NOMO-1 (cell line): ENCODE results near the gene MEG3.

Source experiments
- DNase-seq, 2 experiments: peaks; one replicate each; lab custom pipeline; 2025; ENCODE audit not compliant: unreplicated experiment in 2 of 2; lab: John Stamatoyannopoulos, UW

The MEG3 gene

DNA sequence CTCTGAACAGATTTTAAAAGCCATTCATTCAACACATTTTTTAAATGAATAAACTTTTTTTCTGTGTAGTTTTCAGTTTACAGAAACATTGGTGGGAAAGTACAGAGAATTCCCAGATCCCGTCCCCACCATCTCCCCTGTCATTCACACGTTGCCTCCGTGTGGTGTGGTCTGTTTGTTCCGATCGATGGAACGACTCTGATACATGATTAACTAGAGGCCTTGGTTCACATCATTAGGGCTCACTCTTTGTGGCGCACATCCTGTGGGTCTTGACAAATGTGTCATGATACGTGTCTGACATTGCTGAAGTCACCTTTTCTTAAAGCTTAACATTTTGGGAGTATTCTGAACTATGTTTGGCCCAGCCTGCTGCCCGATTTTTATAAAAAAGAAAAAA lies 18.5 kb downstream of the MEG3 start:
- no peak for DNase-seq

DNA sequence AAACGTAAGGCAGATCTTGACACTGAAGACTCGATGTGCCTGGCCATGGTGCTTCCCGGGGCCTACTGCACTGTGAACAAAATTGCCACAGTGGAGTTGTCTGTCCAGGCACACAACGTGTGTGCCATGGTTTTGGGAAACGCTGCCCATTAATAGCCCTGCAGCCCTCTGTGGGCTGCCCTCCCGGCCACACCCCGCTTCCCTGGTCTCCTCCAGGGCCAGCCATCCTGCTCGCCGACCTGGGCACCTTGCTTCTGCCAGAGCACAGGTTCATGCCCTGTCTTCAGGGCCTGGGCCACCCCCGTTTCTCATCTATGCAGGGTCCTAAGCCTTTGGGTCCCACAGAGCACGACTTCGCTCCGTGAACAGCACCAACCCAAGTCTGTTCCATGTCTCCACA lies 18.9 kb downstream of the MEG3 start:
- no peak for DNase-seq

DNA sequence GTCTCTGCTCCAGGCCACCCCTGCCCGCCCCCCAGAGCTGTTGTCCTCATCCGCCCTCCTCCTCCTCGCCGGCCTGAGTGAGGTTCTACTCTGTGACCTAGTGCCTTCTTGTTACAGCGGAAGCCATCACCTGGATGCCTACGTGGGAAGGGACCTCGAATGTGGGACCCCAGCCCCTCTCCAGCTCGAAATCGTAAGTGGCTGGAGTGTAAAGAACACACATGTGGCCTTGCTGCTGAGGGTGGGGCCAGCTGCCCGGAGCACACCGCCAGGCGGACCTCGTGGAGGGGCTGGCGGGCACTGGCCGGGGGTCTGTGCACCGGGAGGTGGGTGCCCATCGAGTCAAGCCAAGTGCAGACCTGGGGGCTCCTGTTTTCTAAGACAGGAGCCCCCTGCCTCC lies 19.4 kb downstream of the MEG3 start:
- DNase-seq, result no peak

DNA sequence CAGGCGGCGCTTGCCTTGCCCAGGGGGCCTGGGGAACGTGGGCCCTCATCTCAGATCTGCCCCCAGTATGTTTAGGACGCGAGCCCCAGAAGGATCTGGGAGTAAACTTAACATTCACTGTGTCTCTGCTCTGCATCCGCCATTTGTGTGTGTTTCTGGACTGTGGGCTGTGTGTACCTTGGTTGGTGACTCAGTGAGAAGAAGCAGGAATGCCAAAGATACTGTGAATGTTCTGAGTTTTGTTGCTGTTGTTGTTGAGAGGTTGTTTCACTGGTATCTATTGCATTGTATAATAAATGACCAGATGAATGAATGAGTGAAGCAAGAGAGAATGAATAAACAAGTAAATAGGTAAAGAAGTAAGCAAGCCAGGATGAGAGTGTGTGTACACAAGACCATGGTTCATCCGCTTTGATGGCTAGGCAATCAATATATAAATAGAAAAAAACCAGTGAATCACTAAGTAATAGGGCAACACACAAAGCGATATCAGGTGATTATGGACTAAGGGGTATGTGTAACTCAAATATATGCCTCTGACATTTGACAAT lies 20.5 kb downstream of the MEG3 start:
- DNase-seq, result no peak

DNA sequence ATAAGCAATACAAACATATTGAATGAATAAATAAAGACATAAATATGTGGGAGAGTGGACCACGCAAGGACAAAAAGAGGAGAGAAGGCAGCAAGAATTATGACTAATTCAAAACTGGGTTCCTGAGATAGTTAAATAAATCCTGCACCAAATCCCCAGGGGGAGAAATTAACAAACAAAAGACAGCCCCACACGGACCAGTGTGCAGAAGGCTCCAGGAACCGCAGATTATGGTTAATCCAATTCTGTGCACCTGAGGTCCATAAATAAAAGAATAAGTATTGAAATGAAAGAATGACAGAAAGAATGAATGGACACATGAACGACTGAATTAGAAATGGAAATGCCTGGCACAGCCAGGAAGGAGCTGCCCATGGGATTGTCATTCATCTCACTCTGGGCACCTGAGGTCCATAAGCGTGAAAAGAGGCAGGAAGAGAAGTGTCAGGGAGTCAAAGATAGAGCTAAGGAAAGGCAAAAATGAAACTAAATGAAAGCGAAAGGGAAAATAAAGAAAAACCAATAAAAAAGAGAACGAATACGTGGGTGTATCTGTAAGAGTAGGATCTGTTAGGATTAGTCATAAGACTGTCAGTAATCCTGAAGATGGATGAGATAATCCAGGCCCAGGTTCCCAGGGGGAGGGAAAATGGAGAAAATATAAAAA lies 23.3 kb downstream of the MEG3 start:
- DNase-seq, result peak in 1 of 2 experiments; percentile 20

DNA sequence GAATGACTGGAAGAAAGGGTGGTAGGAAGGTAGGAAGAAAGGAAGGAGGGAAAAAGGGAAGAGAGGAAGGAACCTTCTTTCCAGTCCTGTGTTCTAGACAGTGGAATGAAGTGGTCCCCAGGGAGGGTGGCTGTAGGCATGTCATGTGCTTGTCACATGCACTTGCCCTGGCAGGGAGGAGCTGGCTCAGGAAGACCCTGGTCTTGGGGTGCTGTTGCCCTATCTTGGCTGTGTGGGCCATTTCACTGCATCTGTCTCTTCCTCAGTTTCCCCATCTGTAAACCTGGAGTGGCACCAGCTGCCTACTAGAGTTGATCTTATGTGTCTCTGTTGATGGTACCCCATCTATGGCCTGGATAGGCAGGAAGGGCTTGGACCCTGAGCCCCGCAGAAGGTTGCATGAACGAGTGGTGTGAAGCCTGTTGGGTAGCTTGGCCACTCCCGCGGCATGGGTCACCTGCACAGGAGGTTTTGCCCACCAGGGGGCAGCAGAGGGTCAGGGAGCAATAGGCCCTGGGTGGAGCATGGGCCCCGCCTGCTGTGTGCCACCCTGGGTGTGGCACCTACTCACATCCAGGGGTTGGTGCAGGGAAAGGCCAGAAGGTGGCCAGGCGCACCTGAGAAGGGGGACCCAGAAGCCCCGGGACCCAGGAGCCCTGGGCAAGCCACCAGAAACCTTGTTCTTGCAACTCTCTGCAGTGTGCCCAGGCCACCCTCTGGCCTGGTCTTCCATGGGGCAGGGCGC lies 25.1 kb downstream of the MEG3 start:
- DNase-seq, result peak; percentile 51 to 63

DNA sequence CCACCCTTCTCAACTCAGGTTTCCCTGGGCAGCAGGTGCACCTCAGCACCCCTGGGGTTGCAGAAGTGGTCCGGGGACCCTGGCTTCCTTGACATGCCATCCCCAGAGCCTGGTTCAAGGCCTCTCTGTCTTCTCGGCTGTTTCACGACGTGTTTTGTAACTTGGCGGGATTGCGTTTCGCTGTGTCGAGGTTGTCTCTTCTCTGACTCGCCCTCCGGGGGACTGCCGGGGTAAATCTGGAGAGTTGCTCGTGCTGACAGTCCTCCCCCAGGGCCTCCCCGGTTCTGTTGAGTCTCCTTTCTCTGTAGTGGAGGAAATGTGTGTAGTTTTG lies 25.6 kb downstream of the MEG3 start:
- no peak for DNase-seq

DNA sequence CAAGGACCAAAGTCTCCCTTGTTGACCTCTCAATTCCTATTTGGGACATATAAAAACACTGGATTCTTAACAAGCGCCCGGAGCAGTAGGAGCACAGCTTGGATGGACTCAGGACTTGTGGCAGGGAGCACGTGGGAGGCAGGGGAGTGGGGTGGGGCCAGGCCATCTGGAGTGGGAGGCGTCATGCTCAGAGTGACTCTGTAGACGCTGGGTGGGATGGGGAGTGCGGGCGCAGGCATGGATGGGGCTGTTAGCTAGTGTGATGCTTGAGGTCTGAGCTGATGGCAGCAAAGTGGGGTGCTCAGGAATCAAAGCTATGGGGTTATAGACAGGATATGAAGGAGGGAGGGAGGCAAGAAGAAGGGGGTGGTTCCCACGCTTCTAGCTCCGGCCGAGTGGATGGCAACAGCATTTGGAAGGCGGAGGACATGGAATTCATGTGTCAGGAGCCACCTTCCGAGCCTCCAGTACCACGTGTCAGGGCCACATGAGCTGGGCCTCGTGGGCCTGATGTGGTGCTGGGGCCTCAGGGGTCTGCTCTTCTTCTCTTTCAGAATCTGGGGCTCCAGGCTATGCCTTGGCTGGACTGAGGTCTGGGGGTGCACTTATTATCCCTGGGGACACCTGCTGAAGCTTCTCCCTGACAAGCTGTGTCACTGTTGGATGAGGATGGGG lies 26.2 kb downstream of the MEG3 start:
- DNase-seq, result no peak

DNA sequence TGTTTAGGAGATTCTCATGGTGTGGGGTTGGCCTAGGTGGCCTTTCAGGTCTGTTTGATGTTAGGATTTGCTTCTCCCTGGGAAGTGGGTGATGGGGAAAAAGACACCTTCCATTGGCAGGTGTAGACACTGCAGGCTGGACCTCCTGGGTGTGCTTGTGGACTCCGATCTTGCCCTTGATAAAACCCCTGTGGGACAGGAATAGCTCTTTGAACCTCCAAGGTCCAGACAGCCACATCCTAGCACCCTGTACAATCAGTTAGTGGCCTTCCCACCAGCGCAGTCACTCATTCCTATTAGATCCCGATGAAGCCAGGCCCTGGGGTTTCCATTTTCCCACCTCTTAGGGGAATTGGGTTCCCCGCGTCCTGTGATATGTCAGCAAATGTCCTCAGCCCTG lies 28.5 kb downstream of the MEG3 start:
- no peak for DNase-seq

DNA sequence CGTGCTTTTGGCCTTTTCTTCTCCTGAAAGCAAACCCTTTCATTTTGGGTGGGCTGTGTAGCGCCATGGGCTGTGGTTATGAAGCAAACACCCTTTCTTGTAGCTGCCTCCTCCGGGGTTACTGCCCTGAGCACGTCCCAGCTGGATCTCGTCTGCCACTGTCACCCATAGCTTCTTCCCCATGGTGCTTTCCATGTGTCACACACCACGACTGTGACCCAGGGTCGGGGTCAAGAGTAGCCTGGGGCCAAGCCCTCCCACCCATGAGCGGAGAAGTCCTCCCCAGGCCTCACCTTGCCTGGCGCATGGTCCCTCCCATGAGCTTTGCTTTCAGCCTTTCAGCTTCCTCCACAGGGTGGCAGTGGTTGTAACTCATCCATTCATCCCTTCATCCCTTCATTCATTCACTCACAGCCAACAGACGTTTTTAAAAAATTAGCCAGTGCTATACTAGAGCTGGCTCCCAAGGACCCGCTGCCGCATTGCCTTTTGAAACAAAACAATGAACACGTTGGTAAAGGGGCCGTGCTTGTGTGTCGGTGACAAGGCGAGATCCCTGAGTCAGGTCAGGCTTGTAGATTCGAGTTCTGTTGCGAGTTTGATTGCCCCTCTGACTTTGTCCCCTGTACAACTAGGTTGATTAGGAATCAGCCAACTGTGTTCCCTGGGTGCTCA lies 29.5 kb downstream of the MEG3 start:
- DNase-seq, result no peak

DNA sequence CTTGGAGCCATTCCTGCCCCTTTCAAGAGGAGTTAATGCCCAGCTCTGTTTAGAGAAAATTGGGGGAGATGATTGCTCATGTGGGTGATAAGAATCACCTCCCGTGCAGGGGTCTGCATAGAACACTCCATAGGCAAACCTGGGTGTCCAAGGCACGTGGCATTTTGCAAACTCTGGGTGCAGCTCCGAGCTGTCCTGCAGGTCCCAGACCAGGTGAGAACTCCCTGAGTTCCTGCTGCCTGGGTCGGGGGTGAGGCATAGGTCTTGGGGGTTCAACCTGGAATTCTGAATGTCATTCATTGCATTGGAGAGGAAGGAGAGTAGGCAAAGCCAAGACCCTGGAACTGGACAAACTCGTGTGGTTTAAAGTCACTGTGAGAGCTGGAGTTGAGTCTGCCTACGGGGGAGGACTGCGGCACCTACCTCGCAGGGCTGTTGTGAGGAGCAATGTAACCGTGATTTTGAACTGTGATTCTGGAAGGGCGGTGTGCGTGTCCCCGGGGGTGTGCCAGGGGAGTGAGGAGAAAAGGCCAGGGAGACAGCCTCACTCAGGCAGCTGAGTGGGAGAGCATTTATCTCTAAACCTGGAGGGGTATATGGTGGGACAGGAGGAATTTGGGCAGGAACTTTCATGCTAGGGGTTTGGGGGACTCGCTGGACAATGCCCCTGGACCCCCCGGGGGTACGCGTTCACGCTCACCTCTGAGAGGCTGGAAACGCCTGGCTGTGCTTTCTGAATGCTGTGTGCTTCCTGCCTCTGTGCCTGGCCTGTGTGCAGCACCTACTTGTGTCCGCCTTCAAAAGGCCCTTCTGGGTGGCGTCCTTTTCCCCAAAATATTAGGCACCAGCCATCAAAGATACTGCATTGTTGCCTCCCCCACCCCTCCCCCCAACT lies 30.4 kb downstream of the MEG3 start:
- no peak for DNase-seq

DNA sequence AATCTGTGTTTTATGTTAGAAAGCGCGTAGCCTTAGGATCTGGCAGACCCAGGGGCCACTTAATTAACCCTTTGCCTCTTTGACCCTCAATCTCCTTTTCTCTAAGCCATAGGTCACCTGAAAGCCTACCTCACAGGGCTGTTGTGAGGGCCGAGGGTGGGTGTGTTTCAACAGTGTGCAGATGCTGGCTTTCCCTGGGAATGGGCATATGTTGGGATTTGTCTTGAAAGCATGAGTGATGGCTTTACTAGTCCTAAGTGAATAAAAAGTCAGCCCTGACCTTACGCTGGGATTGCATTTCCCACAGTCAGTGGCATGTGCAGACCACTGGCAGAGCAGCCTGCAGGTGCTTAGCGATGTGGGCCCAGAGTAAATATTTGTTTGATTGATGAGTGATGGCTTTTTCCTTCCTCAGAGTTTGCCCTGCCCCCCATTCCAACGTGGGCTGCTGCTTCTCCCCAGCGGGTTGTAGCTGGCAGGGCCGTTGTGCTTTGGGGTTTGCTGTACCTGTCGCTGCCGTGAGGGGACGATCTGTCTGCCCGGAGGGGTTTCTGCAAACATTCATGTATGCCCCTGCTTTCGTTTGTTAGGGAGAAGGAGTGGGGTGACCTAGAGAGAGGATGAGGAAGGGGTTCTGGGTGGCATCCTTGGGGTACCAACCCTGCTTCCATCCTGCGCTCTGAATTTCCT lies 31.5 kb downstream of the MEG3 start:
- no peak for DNase-seq

DNA sequence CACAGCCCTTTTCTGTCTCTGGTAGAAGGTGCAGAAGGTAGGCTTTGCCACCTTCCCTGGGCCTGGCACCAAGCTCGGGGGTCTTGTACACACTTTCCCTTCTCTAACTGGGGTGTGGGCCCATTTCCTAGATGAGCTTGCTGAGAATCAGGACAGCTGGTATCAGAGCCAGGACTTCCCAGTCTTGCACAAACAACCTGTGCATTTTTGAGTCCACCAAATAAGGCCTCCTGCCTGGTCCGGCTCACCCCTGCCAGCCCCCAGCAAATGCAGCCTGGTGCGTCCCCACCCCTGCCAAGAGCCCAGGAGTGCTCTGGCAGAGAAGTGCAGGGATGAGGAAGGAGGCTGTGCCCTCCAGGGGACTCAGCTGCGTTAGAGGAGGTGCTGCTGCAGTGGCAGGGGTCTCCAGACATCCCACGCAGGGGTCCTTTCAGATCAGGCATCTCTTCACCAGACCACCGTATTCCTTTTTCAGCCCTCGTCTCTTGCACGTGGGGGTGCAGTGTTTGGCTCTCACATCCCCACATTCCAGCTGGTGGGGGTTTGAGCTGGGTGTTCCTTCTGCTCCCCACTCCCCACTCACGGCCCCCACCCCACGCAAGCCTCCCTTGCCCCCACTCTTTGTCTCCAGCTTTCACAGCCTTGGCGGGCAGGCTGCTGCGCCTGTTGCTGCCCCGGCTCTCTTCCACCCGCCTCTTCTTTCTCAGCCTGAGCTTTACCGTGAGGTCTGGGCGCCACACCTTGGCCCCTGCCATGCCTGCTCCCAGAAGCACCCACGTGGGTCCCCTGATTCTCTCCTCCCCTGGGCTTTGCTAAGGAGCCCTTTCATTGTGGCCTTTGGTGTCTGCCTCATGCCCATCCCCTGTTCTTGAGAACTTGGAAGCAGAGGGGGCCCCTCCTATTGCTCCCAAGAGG lies 32.3 kb downstream of the MEG3 start:
- no peak for DNase-seq

DNA sequence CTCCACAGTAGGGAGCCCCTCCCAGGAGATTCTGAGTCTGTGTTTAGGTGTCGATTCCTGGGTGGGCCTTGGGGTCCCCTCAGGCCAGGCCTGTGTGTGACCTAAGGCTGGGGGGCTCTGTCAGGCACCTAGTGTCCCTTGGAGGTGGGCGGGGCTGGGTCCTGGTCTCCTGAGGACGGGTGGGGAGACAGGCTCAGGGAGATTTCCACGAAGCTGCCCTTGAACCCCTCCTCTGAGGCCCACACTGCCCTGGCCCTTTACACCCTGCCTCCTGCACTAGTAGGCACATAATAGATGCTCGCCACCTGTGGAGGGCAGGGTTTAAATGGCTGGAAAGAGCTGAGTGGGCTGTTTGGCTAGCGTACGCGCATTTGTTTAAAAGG lies 32.9 kb downstream of the MEG3 start:
- no peak for DNase-seq

DNA sequence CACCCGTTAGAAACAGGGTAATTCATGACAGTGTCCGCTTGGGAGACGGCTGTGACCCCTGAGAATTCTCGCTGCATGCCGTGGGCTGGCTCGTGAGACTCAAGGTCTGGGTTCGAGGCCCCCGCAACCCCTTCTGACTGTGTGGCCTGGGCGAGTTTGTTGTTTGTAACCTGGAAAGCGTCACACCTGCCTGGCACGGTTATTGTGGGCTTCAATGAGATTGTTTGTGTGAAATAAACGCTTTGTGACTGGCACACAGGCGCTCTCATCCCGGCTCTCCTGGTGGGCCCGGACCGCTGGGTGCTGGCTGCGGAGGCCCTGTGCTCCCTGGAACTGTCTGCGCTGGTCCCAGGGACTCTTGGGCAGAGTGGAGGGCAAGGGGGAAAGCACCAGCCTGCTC lies 33.9 kb downstream of the MEG3 start:
- DNase-seq, result no peak

DNA sequence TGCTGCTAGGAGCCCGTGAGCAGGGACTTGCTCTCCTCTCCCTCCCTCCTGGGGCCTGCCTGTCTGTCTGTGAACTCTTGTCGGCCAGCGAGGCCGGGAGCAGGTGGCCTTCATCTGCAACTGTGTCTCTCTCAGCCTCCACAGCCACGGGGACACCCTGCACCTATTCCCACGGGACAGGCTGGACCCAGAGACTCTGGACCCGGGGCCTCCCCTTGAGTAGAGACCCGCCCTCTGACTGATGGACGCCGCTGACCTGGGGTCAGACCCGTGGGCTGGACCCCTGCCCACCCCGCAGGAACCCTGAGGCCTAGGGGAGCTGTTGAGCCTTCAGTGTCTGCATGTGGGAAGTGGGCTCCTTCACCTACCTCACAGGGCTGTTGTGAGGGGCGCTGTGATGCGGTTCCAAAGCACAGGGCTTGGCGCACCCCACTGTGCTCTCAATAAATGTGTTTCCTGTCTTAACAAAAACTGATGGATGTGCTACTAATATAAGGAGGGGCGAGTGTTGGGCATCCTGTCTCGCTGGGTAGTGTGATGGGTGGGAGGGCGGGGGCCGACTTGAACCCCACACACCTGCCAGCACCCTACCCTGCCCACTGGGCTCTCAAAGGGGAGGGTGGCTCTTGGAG lies 34.8 kb downstream of the MEG3 start:
- no peak for DNase-seq

DNA sequence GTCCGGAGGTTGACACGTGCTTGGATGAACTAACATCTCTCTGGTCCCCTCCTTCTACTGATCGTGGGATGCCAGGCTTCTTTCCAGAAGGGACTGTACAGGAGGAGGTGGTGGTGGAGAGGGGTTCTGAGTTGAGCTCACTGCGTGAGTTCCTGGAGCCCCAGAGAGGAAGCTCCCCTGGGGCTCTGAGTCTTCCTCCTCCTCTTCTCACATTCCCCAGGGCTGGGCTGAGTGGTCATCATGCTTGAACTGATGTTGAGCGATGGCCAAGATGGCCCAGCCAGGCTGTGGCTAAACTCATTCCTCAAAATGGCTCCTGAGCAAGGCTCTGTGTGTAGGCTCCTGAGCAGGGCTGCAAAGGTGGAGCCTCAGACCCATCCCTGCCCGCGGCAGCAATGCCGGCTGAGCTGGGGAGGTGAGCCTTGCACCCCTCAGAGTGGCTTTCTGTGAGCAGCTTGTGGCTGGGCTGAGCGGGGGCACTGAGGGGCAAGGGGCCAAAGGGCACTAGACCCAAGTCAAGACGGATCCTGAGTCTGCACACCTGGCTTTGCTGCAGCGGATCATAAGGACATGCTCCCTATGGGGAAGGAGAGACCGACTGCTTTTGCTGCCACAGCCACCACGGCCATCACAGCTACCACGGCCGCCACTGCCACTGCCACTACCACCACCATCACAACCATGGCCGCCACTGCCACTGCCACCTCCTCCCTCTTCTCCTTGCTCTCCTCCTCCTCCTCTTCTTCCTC lies 35.4 kb downstream of the MEG3 start:
- no peak for DNase-seq

DNA sequence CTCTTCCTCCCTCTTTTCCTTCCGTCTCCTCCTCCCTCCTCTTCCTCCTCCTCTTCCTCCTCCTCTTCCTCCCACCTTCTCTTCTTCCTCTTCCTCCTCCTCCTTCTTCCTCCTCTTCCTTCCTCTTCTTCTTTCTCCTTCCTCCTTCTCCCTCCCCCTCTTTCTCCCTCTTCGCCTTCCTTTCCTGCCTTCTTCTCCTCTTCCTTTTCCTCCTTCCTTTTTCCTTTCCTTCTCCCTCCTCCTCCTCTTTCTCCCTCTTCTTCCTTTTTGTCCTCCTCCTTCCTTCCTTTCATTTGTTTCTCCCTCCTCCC lies 36.0 kb downstream of the MEG3 start:
- DNase-seq, result no peak
